Fibroblast of pulmonary artery (primary cell): ENCODE data around the gene FBLN1.
"Not testable (repeated sequence)": the region's sequence is repeated elsewhere in the genome, so short reads cannot be mapped to it uniquely, and the experiment has no call there.

Experiments
- DNase-seq: peaks from one replicate; pipeline ENCODE4 v3.0.0-alpha.2; 2010; ENCODE audit warnings: low read depth
- H3K4me3 ChIP-seq: replicated peaks from 2 replicates; pipeline ENCODE4 v1.5.1; 2011; ENCODE audit warnings: low read depth, mild to moderate bottlenecking, control low read depth, low read length, moderate library complexity
- CTCF ChIP-seq: IDR thresholded peaks from 2 replicates; pipeline ENCODE4 v1.5.1; 2011; ENCODE audit warnings: mild to moderate bottlenecking, control low read depth, low read length, inconsistent platforms; ENCODE audit errors: missing control alignments

The FBLN1 gene

GRCh38 chr22:45587638-45588505, 85.2 kb downstream of the FBLN1 start:
- DNase-seq, result no peak
- H3K4me3 ChIP-seq, result no peak overlapping the region
- no peak for TF ChIP-seq CTCF

GRCh38 chr22:45589556-45589955, 86.9 kb downstream of the FBLN1 start:
- DNase-seq, result no peak
- no peak overlapping the region for H3K4me3 ChIP-seq
- TF ChIP-seq CTCF, result no peak

GRCh38 chr22:45590262-45590661, 87.6 kb downstream of the FBLN1 start:
- DNase-seq, result no peak
- no peak for TF ChIP-seq CTCF
- no peak overlapping the region for H3K4me3 ChIP-seq

- not testable (repeated sequence) for DNase-seq, H3K4me3 ChIP-seq
These were observed 89.0 kb downstream of the FBLN1 start for GRCh38 chr22:45591633-45592213.

- no peak for DNase-seq
- no peak overlapping the region for H3K4me3 ChIP-seq
- TF ChIP-seq CTCF, result no peak
These were observed 91.6 kb downstream of the FBLN1 start for GRCh38 chr22:45594123-45594941.

- no peak for DNase-seq
- TF ChIP-seq CTCF, result no peak
These were observed 94.9 kb downstream of the FBLN1 start for GRCh38 chr22:45597460-45598192.

More at GRCh38 chr22:45597460-45598192, 94.9 kb downstream of the FBLN1 start:
- H3K4me3 ChIP-seq, result no peak overlapping the region
